Osteocyte (in vitro differentiated cells): Measurements from ENCODE around the gene DPP10. TPM values are rescaled to one million over a fixed set of nuclear protein-coding genes. Genes with fewer than 3 reads are reported as not detected.

Experiments used
- DNase-seq: peaks from one replicate; pipeline ENCODE4 v3.0.0; 2021; ENCODE audit warnings: mixed read lengths; ENCODE audit not compliant: unreplicated experiment; ENCODE audit errors: extremely low spot score
- H3K27ac Mint-ChIP-seq: one replicate; pipeline ENCODE4 v1.8.0; 2021; ENCODE audit warnings: mild to moderate bottlenecking, mixed read lengths; ENCODE audit not compliant: unreplicated experiment
- H3K27me3 Mint-ChIP-seq: one replicate; pipeline ENCODE4 v1.8.0; 2021; ENCODE audit warnings: mixed read lengths; ENCODE audit not compliant: unreplicated experiment
- H3K36me3 Mint-ChIP-seq: one replicate; pipeline ENCODE4 v1.8.0; 2021; ENCODE audit warnings: mixed read lengths; ENCODE audit not compliant: unreplicated experiment
- H3K4me1 Mint-ChIP-seq: one replicate; pipeline ENCODE4 v1.8.0; 2021; ENCODE audit warnings: mixed read lengths; ENCODE audit not compliant: unreplicated experiment
- H3K4me3 Mint-ChIP-seq: one replicate; pipeline ENCODE4 v1.8.0; 2021; ENCODE audit warnings: mild to moderate bottlenecking, moderate library complexity, mixed read lengths; ENCODE audit not compliant: unreplicated experiment
- H3K9me3 Mint-ChIP-seq: one replicate; pipeline ENCODE4 v1.8.0; 2021; ENCODE audit warnings: mixed read lengths; ENCODE audit not compliant: unreplicated experiment
- CTCF ChIP-seq: fragments of 200-600 bp; sonication (generic); IDR thresholded peaks from 2 replicates; pipeline ENCODE4 v1.5.0; 2021; ENCODE audit warnings: antibody characterized with exemption, mild to moderate bottlenecking, moderate library complexity
- total RNA-seq: library from RNA; stranded (reverse); gene quantifications from 2 replicates; pipeline ENCODE4 v1.2.1, GENCODE V29; 2021

Gene DPP10
- total RNA-seq, 1 donor from 2014 or later = not detected

DNA sequence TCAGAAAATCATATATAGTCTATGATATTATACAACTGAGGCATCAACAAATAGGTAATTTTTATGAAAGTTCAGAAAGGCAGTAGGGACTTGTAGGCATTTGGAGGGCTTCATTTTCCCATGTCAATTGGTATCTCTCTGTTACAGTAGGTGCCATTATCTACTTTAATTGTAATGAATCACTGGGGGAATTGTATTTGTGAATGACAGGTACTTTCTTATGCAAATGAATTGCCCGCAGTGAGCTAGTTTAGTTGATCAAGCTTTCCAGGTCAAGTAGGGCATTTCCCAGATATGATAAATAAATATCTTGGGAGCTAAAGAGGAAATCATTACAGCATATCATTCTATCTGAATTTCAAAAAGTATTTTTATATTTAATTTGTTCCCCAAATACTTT, 1116.3 kb downstream of the DPP10 start:
- Mint-ChIP-seq H3K4me1 (no peaks in the 10 kb centered on the region), H3K27me3 (no peaks in the 10 kb centered on the region), H3K27ac (no peak overlapping the region), H3K4me3 (no peak overlapping the region), H3K9me3 (peaks cover 9% of the 10 kb centered on the region), H3K36me3 (no peaks in the 10 kb centered on the region)
- no peak for DNase-seq
- TF ChIP-seq CTCF = no peak

DNA sequence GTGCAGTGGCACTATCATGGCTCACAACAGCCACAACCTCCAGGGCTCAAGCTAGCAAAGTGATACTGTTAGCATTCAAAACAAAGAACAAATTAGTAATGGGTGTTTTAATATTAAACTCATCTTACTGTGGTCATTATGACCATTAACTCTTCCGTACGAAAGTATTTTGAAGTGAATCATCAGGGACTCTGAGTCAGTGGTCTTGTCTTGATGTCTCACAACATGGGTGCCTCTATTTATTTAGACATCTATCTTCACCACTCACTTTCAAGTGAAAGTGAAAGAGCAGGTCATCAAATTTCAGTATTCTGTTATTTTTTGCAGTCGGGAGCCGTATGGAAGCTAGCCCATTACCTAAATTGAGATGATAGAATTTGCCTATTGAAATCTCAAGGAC, 1118.2 kb downstream of the DPP10 start:
- Mint-ChIP-seq H3K27me3 (no peaks in the 10 kb centered on the region), H3K27ac (no peak overlapping the region), H3K4me3 (no peak overlapping the region), H3K9me3 (peaks cover 9% of the 10 kb centered on the region), H3K36me3 (no peaks in the 10 kb centered on the region), H3K4me1 (no peaks in the 10 kb centered on the region)
- no peak for TF ChIP-seq CTCF
- no peak for DNase-seq

DNA sequence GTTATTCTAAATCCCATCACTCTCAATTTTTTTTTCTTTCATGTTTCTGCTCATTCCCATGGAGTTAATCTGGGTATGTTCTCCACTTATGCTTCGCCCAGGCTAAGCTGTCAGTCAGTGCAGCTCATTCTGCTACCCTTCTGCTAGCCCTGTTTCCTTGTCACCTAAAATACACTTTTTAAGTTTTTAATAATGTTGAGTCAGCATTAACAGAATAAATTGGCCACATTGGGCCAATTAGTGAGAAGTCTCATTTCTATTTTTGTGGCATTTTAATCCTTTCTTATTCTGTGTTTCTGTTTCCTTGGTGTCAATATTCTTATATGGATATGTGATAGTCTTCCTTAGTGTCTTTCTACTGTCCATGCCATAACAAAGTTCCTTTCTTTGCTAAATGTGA, 1126.2 kb downstream of the DPP10 start:
- no peak for TF ChIP-seq CTCF
- Mint-ChIP-seq H3K36me3 (no peaks in the 10 kb centered on the region), H3K9me3 (peaks cover 5% of the 10 kb centered on the region), H3K4me3 (no peak overlapping the region), H3K27ac (no peak overlapping the region), H3K4me1 (no peaks in the 10 kb centered on the region), H3K27me3 (no peaks in the 10 kb centered on the region)
- DNase-seq = no peak

GRCh38 chr2:115569547-115569946, 1127.1 kb downstream of the DPP10 start:
- Mint-ChIP-seq H3K27me3 (no peaks in the 10 kb centered on the region), H3K4me3 (no peak overlapping the region), H3K27ac (no peak overlapping the region), H3K36me3 (no peaks in the 10 kb centered on the region), H3K9me3 (peaks cover 13% of the 10 kb centered on the region), H3K4me1 (no peaks in the 10 kb centered on the region)
- DNase-seq = no peak
- no peak for TF ChIP-seq CTCF

- no peaks in the 10 kb centered on the region for H3K27me3 Mint-ChIP-seq
- no peak overlapping the region for H3K27ac Mint-ChIP-seq
- no peaks in the 10 kb centered on the region for H3K36me3 Mint-ChIP-seq
- no peak overlapping the region for H3K4me3 Mint-ChIP-seq
- peaks cover 13% of the 10 kb centered on the region for H3K9me3 Mint-ChIP-seq
- no peak for DNase-seq
- no peak for TF ChIP-seq CTCF
- no peaks in the 10 kb centered on the region for H3K4me1 Mint-ChIP-seq
Measured at GRCh38 chr2:115572746-115573145, 1130.3 kb downstream of the DPP10 start.
